DND-41 (cell line): ENCODE measurements around the gene C5orf47.

Experiments
- ATAC-seq: fragments of 200-7000 bp; cut with Tn5 transposase; 3 replicates; pipeline ENCODE4 v1.9.1; 2021; ENCODE audit warnings: low read depth; ENCODE audit not compliant: insufficient read depth
- DNase-seq: peaks from one replicate; pipeline ENCODE4 v3.0.0-alpha.2; 2020
- H2AFZ ChIP-seq: 2 replicates; pipeline ENCODE4 v1.6.0; 2012; ENCODE audit warnings: low read depth, low read length
- H3K27ac ChIP-seq: 2 replicates; pipeline ENCODE4 v1.5.1; 2012; ENCODE audit warnings: low read length, inconsistent platforms
- H3K27me3 ChIP-seq: fragments of 200-600 bp; sonication (generic); 2 replicates; pipeline ENCODE4 v1.6.0; 2012; ENCODE audit warnings: low read length, mild to moderate bottlenecking, inconsistent platforms; ENCODE audit not compliant: insufficient read depth, poor library complexity
- H3K36me3 ChIP-seq: 2 replicates; pipeline ENCODE4 v1.5.1; 2012; ENCODE audit warnings: low read length, inconsistent platforms; ENCODE audit not compliant: insufficient read depth
- H3K4me1 ChIP-seq: 2 replicates; pipeline ENCODE4 v1.5.1; 2012; ENCODE audit warnings: mild to moderate bottlenecking, low read length; ENCODE audit not compliant: insufficient read depth
- H3K4me2 ChIP-seq: 2 replicates; pipeline ENCODE4 v1.6.0; 2012; ENCODE audit warnings: mild to moderate bottlenecking, moderate library complexity, low read length, inconsistent platforms; ENCODE audit not compliant: insufficient read depth
- H3K4me3 ChIP-seq, 2 experiments: fragments of 200-600 bp in 1 of 2; shearing (Covaris generic) in 1 of 2; 2 replicates each; pipeline ENCODE4 v1.5.1; 2012 to 2016; ENCODE audit warnings: inconsistent platforms in 2 of 2, low read length in 2 of 2, mild to moderate bottlenecking in 2 of 2, low read depth in 1 of 2, moderate library complexity in 1 of 2
- H3K79me2 ChIP-seq: 2 replicates; pipeline ENCODE4 v1.6.0; 2012; ENCODE audit warnings: low read length, inconsistent platforms; ENCODE audit not compliant: insufficient read depth
- H3K9ac ChIP-seq: 2 replicates; pipeline ENCODE4 v1.6.0; 2012; ENCODE audit warnings: low read depth, mild to moderate bottlenecking, inconsistent platforms, low read length, moderate library complexity
- H3K9me3 ChIP-seq: 2 replicates; pipeline ENCODE4 v1.5.1; 2012; ENCODE audit warnings: low read length, moderate library complexity, mild to moderate bottlenecking, inconsistent platforms; ENCODE audit not compliant: insufficient read depth, severe bottlenecking
- H4K20me1 ChIP-seq: 2 replicates; pipeline ENCODE4 v1.6.0; 2012; ENCODE audit warnings: low read length; ENCODE audit not compliant: insufficient read depth
- EZH2 ChIP-seq: IDR thresholded peaks from 3 replicates; pipeline ENCODE4 v1.6.1; 2012; ENCODE audit warnings: borderline replicate concordance, low read depth, mild to moderate bottlenecking, moderate library complexity, low read length, inconsistent platforms; ENCODE audit not compliant: severe bottlenecking
- TF ChIP-seq, protein P1 (sequence below): IDR thresholded peaks from 2 replicates; pipeline ENCODE4 v1.5.1; 2012; ENCODE audit warnings: borderline replicate concordance, low read length, moderate library complexity, mild to moderate bottlenecking; ENCODE audit not compliant: poor library complexity, severe bottlenecking; ENCODE audit errors: extremely low read depth

The C5orf47 gene

DNA sequence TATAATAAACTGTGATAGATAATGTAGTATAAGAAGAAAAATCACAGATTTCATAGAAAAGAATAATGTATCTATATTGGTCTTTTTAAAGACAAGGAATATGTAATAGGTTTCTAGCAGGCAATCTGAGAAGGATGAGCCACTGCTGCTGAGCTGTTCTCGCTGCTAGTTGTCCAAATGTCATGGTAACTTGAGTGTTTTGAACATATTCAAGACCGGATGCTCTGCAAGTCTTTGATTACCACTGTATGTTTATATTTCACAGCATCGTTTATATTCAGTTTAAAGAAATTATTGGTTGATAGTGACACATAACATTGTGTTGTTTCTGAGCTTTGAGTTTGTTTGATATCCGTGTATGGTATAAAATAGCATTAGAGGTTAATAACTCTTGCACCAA, 9.6 kb downstream of the C5orf47 start:
- Histone ChIP-seq H2AFZ (no peak overlapping the region), H3K27me3 (peaks cover 10% of the 10 kb centered on the region), H3K9ac (no peak overlapping the region), H3K4me3 (no peak overlapping the region), H3K9me3 (no peaks in the 10 kb centered on the region), H3K79me2 (no peaks in the 10 kb centered on the region), H3K27ac (no peak overlapping the region), H3K4me2 (no peak overlapping the region), H4K20me1 (no peaks in the 10 kb centered on the region), H3K36me3 (no peaks in the 10 kb centered on the region), H3K4me1 (no peaks in the 10 kb centered on the region)
- DNase-seq (no peak), ATAC-seq (no peak)
- TF ChIP-seq EZH2 = no peak
- TF ChIP-seq, protein P1, sequence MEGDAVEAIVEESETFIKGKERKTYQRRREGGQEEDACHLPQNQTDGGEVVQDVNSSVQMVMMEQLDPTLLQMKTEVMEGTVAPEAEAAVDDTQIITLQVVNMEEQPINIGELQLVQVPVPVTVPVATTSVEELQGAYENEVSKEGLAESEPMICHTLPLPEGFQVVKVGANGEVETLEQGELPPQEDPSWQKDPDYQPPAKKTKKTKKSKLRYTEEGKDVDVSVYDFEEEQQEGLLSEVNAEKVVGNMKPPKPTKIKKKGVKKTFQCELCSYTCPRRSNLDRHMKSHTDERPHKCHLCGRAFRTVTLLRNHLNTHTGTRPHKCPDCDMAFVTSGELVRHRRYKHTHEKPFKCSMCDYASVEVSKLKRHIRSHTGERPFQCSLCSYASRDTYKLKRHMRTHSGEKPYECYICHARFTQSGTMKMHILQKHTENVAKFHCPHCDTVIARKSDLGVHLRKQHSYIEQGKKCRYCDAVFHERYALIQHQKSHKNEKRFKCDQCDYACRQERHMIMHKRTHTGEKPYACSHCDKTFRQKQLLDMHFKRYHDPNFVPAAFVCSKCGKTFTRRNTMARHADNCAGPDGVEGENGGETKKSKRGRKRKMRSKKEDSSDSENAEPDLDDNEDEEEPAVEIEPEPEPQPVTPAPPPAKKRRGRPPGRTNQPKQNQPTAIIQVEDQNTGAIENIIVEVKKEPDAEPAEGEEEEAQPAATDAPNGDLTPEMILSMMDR = no peak

DNA sequence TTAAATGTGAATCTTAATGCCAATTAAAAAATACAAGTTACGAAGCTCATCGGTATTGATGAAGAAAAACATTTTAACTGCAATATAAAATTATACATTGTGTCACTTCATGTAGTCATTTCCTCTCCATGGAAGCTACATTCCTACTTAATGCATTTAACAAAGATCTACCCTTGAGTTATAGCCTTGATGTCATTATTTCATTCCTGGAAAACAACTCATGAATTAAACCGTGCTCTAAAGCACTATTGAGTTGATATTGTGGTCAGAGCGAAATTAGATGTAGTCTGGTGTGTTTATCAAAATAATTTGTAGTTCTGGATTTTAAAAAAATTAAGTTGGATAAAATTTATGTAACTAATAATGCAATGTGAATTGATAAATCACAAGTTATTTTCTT, 11.1 kb downstream of the C5orf47 start:
- ATAC-seq (no peak), DNase-seq (no peak)
- H3K79me2 ChIP-seq = no peaks in the 10 kb centered on the region
- peaks cover 14% of the 10 kb centered on the region for H3K27me3 ChIP-seq
- H3K4me3 ChIP-seq = no peak overlapping the region
- no peak overlapping the region for H3K9ac ChIP-seq
- no peak overlapping the region for H2AFZ ChIP-seq
- no peaks in the 10 kb centered on the region for H3K4me1 ChIP-seq
- H4K20me1 ChIP-seq = no peaks in the 10 kb centered on the region
- no peaks in the 10 kb centered on the region for H3K9me3 ChIP-seq
- no peak overlapping the region for H3K4me2 ChIP-seq
- no peaks in the 10 kb centered on the region for H3K36me3 ChIP-seq
- H3K27ac ChIP-seq = no peak overlapping the region
- TF ChIP-seq EZH2 = no peak
- TF ChIP-seq, protein P1 = no peak

DNA sequence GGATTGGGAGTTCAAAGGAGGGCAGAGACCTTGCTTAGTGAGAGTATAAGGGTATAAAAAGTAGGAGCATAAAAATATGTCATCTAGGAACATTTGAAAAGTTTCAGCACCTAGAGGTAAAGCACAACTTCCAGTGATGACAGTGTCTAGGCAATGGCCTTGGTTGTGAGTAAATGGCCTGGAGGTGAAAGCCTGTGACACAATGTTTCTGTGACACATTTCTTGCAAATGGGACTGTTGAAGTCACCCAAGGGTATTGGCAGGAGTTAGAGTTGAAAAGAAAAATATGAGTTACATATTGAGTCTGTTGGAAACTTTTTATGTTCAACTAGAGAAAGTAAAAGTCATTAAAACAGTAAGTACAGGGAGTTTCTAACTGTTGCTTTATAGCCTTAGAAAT, 14.8 kb downstream of the C5orf47 start:
- no peak overlapping the region for H3K4me3 ChIP-seq
- no peaks in the 10 kb centered on the region for H3K4me1 ChIP-seq
- H3K79me2 ChIP-seq = no peaks in the 10 kb centered on the region
- DNase-seq = no peak
- H3K36me3 ChIP-seq = no peaks in the 10 kb centered on the region
- peaks cover 21% of the 10 kb centered on the region for H3K27me3 ChIP-seq
- no peak overlapping the region for H3K4me2 ChIP-seq
- TF ChIP-seq EZH2 = no peak
- TF ChIP-seq, protein P1 = no peak
- H2AFZ ChIP-seq = no peak overlapping the region
- no peak overlapping the region for H3K27ac ChIP-seq
- ATAC-seq = no peak
- no peaks in the 10 kb centered on the region for H4K20me1 ChIP-seq
- no peaks in the 10 kb centered on the region for H3K9me3 ChIP-seq
- no peak overlapping the region for H3K9ac ChIP-seq

DNA sequence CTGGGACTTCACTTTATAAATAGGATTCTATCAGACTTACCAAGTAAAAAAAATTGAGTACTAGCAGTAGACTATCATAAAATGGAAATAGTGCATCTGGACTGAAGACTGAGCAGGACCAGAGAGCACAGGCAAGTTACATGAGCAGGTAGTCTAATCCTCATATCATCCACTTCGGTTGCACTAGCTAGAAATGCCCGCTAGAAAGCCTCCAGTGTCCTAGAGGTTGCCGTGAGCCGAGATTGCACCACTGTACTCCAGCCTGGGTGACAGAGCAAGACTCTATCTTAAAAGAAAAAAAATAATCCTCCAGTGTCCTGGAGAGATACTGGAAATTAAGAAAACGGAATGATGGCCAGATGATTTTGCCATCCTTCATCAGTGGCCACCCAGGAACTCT, 20.0 kb downstream of the C5orf47 start:
- H4K20me1 ChIP-seq = no peaks in the 10 kb centered on the region
- TF ChIP-seq EZH2 = no peak
- TF ChIP-seq, protein P1 = no peak
- H3K27me3 ChIP-seq = peaks cover 17% of the 10 kb centered on the region
- H3K36me3 ChIP-seq = no peaks in the 10 kb centered on the region
- DNase-seq = no peak
- H3K9me3 ChIP-seq = no peaks in the 10 kb centered on the region
- H3K4me2 ChIP-seq = no peak overlapping the region
- H3K4me1 ChIP-seq = no peaks in the 10 kb centered on the region
- no peak overlapping the region for H3K4me3 ChIP-seq
- ATAC-seq = no peak
- H3K27ac ChIP-seq = no peak overlapping the region
- no peak overlapping the region for H2AFZ ChIP-seq
- no peak overlapping the region for H3K9ac ChIP-seq
- no peaks in the 10 kb centered on the region for H3K79me2 ChIP-seq
